Kidney (tissue), 14 donors: Measurements from ENCODE around the gene THPO. TPM values are rescaled to one million over a fixed set of nuclear protein-coding genes. Genes with fewer than 3 reads are reported as not detected.
A peak's percentile ranks its signal among the peaks of the same experiment; 100 is the strongest.

Experiments used
- DNase-seq, 5 donors: peaks; one replicate each; pipeline ENCODE4 v3.0.0-alpha.2; 2013 to 2020
- FAIRE-seq: peaks from 2 replicates; lab custom pipeline; 2012; peaks lifted over from hg19 to GRCh38; lab: Jason Lieb, UNC
- H3K27ac ChIP-seq, 2 donors: one replicate each; pipeline ENCODE4 v1.7.0; 2013; ENCODE audit warnings: low read depth in 2 of 2, low read length in 2 of 2, inconsistent platforms in 1 of 2
- H3K27me3 ChIP-seq: one replicate; pipeline ENCODE4 v1.7.1; 2013; ENCODE audit warnings: low read length, inconsistent platforms; ENCODE audit not compliant: control insufficient read depth, insufficient read depth
- H3K36me3 ChIP-seq, 3 donors: one replicate each; pipeline versions ENCODE4 v1.7.0 to v1.7.1; 2013; ENCODE audit warnings: low read length in 3 of 3, control low read depth in 1 of 3, inconsistent platforms in 1 of 3; ENCODE audit not compliant: insufficient read depth in 3 of 3, control insufficient read depth in 2 of 3
- H3K4me1 ChIP-seq, 3 donors: one replicate each; pipeline versions ENCODE4 v1.7.0 to v1.7.1; 2013; ENCODE audit warnings: low read length in 3 of 3, inconsistent platforms in 1 of 3, low read depth in 1 of 3; ENCODE audit not compliant: control insufficient read depth in 2 of 3, insufficient read depth in 2 of 3
- H3K4me3 ChIP-seq, 3 donors: one replicate each; pipeline versions ENCODE4 v1.7.0 to v1.8.1; 2013; ENCODE audit warnings: low read length in 3 of 3, control low read depth in 1 of 3, inconsistent platforms in 1 of 3
- H3K9ac ChIP-seq, 3 donors: one replicate each; pipeline versions ENCODE4 v1.7.0 to v1.7.1; 2013; ENCODE audit warnings: low read length in 3 of 3, control low read depth in 1 of 3, inconsistent platforms in 1 of 3
- H3K9me3 ChIP-seq, 3 donors: one replicate each; pipeline versions ENCODE4 v1.7.0 to v1.7.1; 2013; ENCODE audit warnings: low read length in 3 of 3, control low read depth in 1 of 3, inconsistent platforms in 1 of 3; ENCODE audit not compliant: control insufficient read depth in 2 of 3, insufficient read depth in 1 of 3
- intact Hi-C: fragments of 100-400 bp; cut with DNase I; formaldehyde crosslinking; loops from one replicate; pipeline ENCODE4 v1.11.1; 2022
- polyA plus RNA-seq: library from polyadenylated mRNA; stranded (reverse); fragments of 350-450 nt; fragmentation: Illumina TruSeq; extraction: RNeasy Lipid Tissue Mini Kit (QIAGEN cat#74804); gene quantifications from one replicate; pipeline ENCODE4 v1.2.3, GENCODE V29; 2014; ENCODE audit warnings: low read depth, low replicate concordance; ENCODE audit not compliant: insufficient read depth
- total RNA-seq: library from RNA; stranded (reverse); fragmentation: NEBNext Ultra II Directional; extraction: Animal tissue kit (Norgen Biotek cat#: 25700); gene quantifications from one replicate; pipeline ENCODE4 v1.2.1, GENCODE V29; 2021
- TF ChIP-seq, protein P1 (sequence below): IDR thresholded peaks from 3 replicates; pipeline ENCODE4 v1.5.1; 2012; ENCODE audit warnings: mild to moderate bottlenecking, moderate library complexity, borderline replicate concordance; ENCODE audit not compliant: insufficient read depth; ENCODE audit errors: extremely low read depth
- donor health status: control.
- donor health status: control.
- donor health status: control.
- donor health status: control.
- donor health status: control.
- donor health status: DM: yes; HTN: yes; CAD: no.
- donor health status: Normal renal cell carcinoma (clear cell type).

THPO gene
- total and polyA plus RNA-seq, 2 donors from 2014 or later: 0.85 to 5.7 TPM

DNA sequence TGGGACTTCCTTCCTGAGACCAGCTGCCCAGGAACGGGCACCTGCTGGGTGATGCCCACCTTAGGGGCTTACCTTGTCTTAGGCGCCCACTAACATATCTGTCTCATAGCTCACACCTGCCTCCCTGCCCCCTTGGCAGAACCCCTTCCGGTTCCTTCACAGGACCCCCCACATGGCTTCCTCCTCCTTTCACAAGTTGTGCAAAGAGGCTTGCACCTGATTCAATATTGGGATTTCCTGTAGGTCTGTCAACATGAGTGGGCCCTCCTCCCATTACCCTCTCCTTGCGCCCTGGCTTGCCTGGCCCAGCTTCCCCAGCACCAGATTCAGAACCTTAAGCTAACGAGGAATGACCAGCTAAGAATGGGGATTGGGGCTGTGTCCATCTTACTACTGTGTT lies 633 bp downstream of the THPO start:
- Histone ChIP-seq H3K9me3 (no peaks in the 10 kb centered on the region), H3K4me1 (peaks cover 2 to 24% (median 4%) of the 10 kb centered on the region in 3 donors), H3K36me3 (no peaks in the 10 kb centered on the region), H3K9ac (no peak overlapping the region), H3K27me3 (peaks cover 4% of the 10 kb centered on the region), H3K4me3 (peak overlapping the region in 2 of 3 donors; percentile 9 to 48), H3K27ac (peak overlapping the region in 1 of 2 donors; percentile 75)
- FAIRE-seq: no peak
- no peak for DNase-seq
- TF ChIP-seq, protein P1, sequence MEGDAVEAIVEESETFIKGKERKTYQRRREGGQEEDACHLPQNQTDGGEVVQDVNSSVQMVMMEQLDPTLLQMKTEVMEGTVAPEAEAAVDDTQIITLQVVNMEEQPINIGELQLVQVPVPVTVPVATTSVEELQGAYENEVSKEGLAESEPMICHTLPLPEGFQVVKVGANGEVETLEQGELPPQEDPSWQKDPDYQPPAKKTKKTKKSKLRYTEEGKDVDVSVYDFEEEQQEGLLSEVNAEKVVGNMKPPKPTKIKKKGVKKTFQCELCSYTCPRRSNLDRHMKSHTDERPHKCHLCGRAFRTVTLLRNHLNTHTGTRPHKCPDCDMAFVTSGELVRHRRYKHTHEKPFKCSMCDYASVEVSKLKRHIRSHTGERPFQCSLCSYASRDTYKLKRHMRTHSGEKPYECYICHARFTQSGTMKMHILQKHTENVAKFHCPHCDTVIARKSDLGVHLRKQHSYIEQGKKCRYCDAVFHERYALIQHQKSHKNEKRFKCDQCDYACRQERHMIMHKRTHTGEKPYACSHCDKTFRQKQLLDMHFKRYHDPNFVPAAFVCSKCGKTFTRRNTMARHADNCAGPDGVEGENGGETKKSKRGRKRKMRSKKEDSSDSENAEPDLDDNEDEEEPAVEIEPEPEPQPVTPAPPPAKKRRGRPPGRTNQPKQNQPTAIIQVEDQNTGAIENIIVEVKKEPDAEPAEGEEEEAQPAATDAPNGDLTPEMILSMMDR: no peak
- intact Hi-C loops: loop anchor here (10.0 kb wide), 1 partner anchor 167 kb away; no protein-coding TSS in a partner anchor

DNA sequence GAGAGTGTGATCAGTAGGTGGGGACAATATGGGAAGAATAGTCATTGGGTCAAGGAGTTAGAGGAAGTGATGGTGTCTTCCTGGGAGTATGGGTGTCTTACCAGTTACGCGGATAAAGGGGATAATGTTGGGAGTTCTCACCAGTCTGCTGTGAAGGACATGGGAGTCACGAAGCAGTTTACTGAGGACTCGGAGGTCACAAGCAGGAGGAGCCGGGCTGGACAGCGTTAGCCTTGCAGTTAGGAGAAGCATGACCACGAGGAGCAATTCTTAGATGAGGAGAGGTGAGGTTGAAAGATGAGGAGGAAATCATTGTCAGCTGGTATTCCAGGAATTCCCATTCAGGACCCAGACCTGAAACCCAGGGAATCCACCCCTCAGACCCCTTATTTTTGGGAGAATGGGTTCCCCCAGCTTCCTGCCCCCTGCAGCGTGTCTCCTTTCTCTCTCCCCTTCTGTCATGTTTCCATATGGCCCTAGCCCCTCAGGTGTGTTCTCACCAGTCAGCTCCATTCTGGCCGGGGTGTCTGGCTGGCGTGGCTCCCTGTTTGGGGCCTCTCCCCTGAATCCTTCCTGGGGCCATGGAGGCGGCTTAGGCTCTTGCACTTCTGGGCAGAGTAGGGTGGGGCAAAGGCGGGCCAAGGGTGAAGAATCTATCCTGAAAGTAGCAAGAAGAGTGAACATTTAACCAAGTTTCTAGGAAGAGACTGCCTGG lies 2.1 kb downstream of the THPO start:
- H3K9me3 ChIP-seq: no peaks in the 10 kb centered on the region
- H3K36me3 ChIP-seq: no peaks in the 10 kb centered on the region
- DNase-seq: no peak
- no peak overlapping the region for H3K9ac ChIP-seq
- H3K27me3 ChIP-seq: peaks cover 2% of the 10 kb centered on the region
- FAIRE-seq: no peak
- TF ChIP-seq, protein P1: no peak
- no peak overlapping the region for H3K4me3 ChIP-seq
- H3K4me1 ChIP-seq: peaks cover 2 to 22% (median 4%) of the 10 kb centered on the region in 3 donors
- no peak overlapping the region for H3K27ac ChIP-seq
- intact Hi-C loops: loop anchor here (10.0 kb wide), 1 partner anchor 169 kb away; no protein-coding TSS in a partner anchor

GRCh38 chr3:184373422-184373821 lies 4.6 kb downstream of the THPO start:
- H3K27me3 ChIP-seq: no peaks in the 10 kb centered on the region
- H3K27ac ChIP-seq: no peak overlapping the region
- DNase-seq: peak in 1 of 5 donors; percentile 38
- no peak overlapping the region for H3K4me3 ChIP-seq
- no peak overlapping the region for H3K9ac ChIP-seq
- H3K36me3 ChIP-seq: peaks cover 0 to 11% (median 0%) of the 10 kb centered on the region in 3 donors
- intact Hi-C loops: loop anchor here (10.0 kb wide), 1 partner anchor 171 kb away; no protein-coding TSS in a partner anchor
- TF ChIP-seq, protein P1: no peak
- no peak for FAIRE-seq
- H3K4me1 ChIP-seq: peaks cover 0 to 10% (median 0%) of the 10 kb centered on the region in 3 donors
- H3K9me3 ChIP-seq: no peaks in the 10 kb centered on the region
